ENCODE data around the gene RBPMS2.

- TF ChIP-seq POLR2A (IDR thresholded peaks at IDR 0.05) = no peak
- TF ChIP-seq CTCF (IDR thresholded peaks at IDR 0.05) = no peak
Measured at GRCh38 chr15:64748251-64748650, 27.1 kb downstream of the RBPMS2 start.
